GM23338 (cell line): Measurements from ENCODE around the gene DDX20. TPM values are rescaled to one million over a fixed set of nuclear protein-coding genes. Genes with fewer than 3 reads are reported as not detected.
A peak's percentile ranks its signal among the peaks of the same experiment; 100 is the strongest.

Experiments
- ATAC-seq: fragments of 200-7000 bp; cut with Tn5 transposase; 3 replicates; pipeline ENCODE4 v1.9.1; 2020
- DNase-seq: peaks from one replicate; pipeline ENCODE4 v3.0.0-alpha.2; 2015; ENCODE audit warnings: low spot score
- H2AFZ ChIP-seq: fragments of 200-600 bp; sonication (generic); 2 replicates; pipeline ENCODE4 v1.8.0; 2016; ENCODE audit warnings: antibody characterized with exemption, mild to moderate bottlenecking, moderate library complexity
- H3F3A ChIP-seq: fragments of 200-600 bp; sonication (generic); replicated peaks from 2 replicates; pipeline ENCODE4 v1.8.0; 2017; ENCODE audit warnings: antibody characterized with exemption, mixed run types, low read depth
- H3K27ac ChIP-seq: fragments of 200-600 bp; sonication (generic); 2 replicates; pipeline ENCODE4 v1.6.1; 2016; ENCODE audit warnings: low read depth
- H3K27me3 ChIP-seq: fragments of 200-600 bp; sonication (generic); 2 replicates; pipeline ENCODE4 v1.8.0; 2016; ENCODE audit warnings: mild to moderate bottlenecking, mixed run types, moderate library complexity; ENCODE audit not compliant: insufficient read depth
- H3K36me3 ChIP-seq: fragments of 200-600 bp; sonication (generic); 2 replicates; pipeline ENCODE4 v1.8.0; 2016; ENCODE audit warnings: mild to moderate bottlenecking; ENCODE audit not compliant: insufficient read depth
- H3K4me1 ChIP-seq: fragments of 200-600 bp; sonication (generic); 2 replicates; pipeline ENCODE4 v1.8.0; 2016; ENCODE audit warnings: mild to moderate bottlenecking, moderate library complexity; ENCODE audit not compliant: insufficient read depth
- H3K4me2 ChIP-seq: fragments of 200-600 bp; sonication (generic); 2 replicates; pipeline ENCODE4 v1.7.1; 2017; ENCODE audit warnings: mixed run types
- H3K4me3 ChIP-seq: fragments of 200-600 bp; sonication (generic); 2 replicates; pipeline ENCODE4 v1.6.1; 2016; ENCODE audit warnings: mixed run types
- H3K79me2 ChIP-seq: fragments of 200-600 bp; sonication (generic); replicated peaks from 2 replicates; pipeline ENCODE4 v1.8.0; 2017; ENCODE audit warnings: mild to moderate bottlenecking; ENCODE audit not compliant: insufficient read depth
- H3K9me2 ChIP-seq: fragments of 200-600 bp; sonication (generic); 2 replicates; pipeline ENCODE4 v1.8.0; 2017; ENCODE audit not compliant: insufficient read depth
- H4K20me1 ChIP-seq: fragments of 200-600 bp; sonication (generic); replicated peaks from 2 replicates; pipeline ENCODE4 v1.8.0; 2017; ENCODE audit warnings: mild to moderate bottlenecking; ENCODE audit not compliant: insufficient read depth
- H3K27ac Mint-ChIP-seq: 2 replicates; pipeline ENCODE4 v1.8.0; 2020; ENCODE audit warnings: inconsistent platforms, mild to moderate bottlenecking, moderate library complexity, mixed read lengths
- H3K27me3 Mint-ChIP-seq: 3 replicates; pipeline ENCODE4 v1.8.0; 2022; ENCODE audit warnings: low read depth, mild to moderate bottlenecking, moderate library complexity, mixed read lengths, inconsistent platforms; ENCODE audit not compliant: insufficient read depth, poor library complexity
- H3K36me3 Mint-ChIP-seq: 3 replicates; pipeline ENCODE4 v1.8.0; 2021; ENCODE audit warnings: low read depth, mild to moderate bottlenecking, inconsistent platforms, moderate library complexity, mixed read lengths
- H3K4me1 Mint-ChIP-seq: 3 replicates; pipeline ENCODE4 v1.8.0; 2020; ENCODE audit warnings: mild to moderate bottlenecking, inconsistent platforms, mixed read lengths
- H3K4me3 Mint-ChIP-seq: 3 replicates; pipeline ENCODE4 v1.8.0; 2021; ENCODE audit warnings: moderate library complexity, mild to moderate bottlenecking, inconsistent platforms, mixed read lengths
- H3K9me3 Mint-ChIP-seq: 3 replicates; pipeline ENCODE4 v1.8.0; 2020; ENCODE audit warnings: moderate library complexity, mild to moderate bottlenecking, inconsistent platforms, mixed read lengths
- CREB1 ChIP-seq: fragments of 250-450 bp; sonication (Bioruptor Pico); IDR thresholded peaks from 2 replicates; pipeline ENCODE4 v1.5.0; 2020; ENCODE audit warnings: low read depth, mild to moderate bottlenecking, moderate library complexity
- EZH2 ChIP-seq: fragments of 200-600 bp; sonication (generic); IDR thresholded peaks from one replicate; pipeline ENCODE4 v1.8.0; 2017; ENCODE audit warnings: antibody characterized with exemption, mild to moderate bottlenecking, low read depth; ENCODE audit not compliant: unreplicated experiment
- EZH2phosphoT487 ChIP-seq: fragments of 200-600 bp; sonication (generic); IDR thresholded peaks from one replicate; pipeline ENCODE4 v1.8.1; 2018; ENCODE audit warnings: antibody characterized with exemption; ENCODE audit not compliant: unreplicated experiment
- POLR2AphosphoS5 ChIP-seq: IDR thresholded peaks from 2 replicates; pipeline ENCODE4 v1.6.1; 2016; ENCODE audit warnings: antibody characterized with exemption, low read depth
- REST ChIP-seq: IDR thresholded peaks from one replicate; pipeline ENCODE4 v1.6.1; 2018; ENCODE audit warnings: antibody characterized with exemption; ENCODE audit not compliant: unreplicated experiment
- ZNF114 ChIP-seq: fragments of 250-450 bp; sonication (Bioruptor Pico); IDR thresholded peaks from 2 replicates; pipeline ENCODE4 v1.5.0; 2020; ENCODE audit warnings: mild to moderate bottlenecking, moderate library complexity
- ZNF331 ChIP-seq: fragments of 250-450 bp; sonication (Bioruptor Pico); IDR thresholded peaks from 2 replicates; pipeline ENCODE4 v1.5.0; 2020; ENCODE audit warnings: low read depth, mild to moderate bottlenecking, moderate library complexity
- polyA plus RNA-seq: library from polyadenylated mRNA; unstranded; fragments of >200 nt; fragmentation: Nextera tagmentation; extraction: Ambion mirVana; gene quantifications from 2 replicates; pipeline ENCODE4 v1.2.1, GENCODE V29; 2016
- small RNA-seq: library from RNA; depleted of rRNA; stranded (forward); fragments of <200 nt; gene quantifications from one replicate; pipeline ENCODE3, GENCODE V24; 2014; ENCODE audit warnings: low replicate concordance
- total RNA-seq: library from RNA; depleted of rRNA; stranded (reverse); fragments of >200 nt; shearing (Covaris generic); gene quantifications from 2 replicates; pipeline ENCODE4 v1.2.3, GENCODE V29; 2014; rRNA removed

The DDX20 gene
- total and polyA plus RNA-seq, 2 experiments from 2014 or later = 11.9 to 54.4 TPM

- TF ChIP-seq ZNF331 (CRISPR knock-in tag) = no peak
- no peak for TF ChIP-seq POLR2AphosphoS5
- TF ChIP-seq ZNF114 (CRISPR knock-in tag) = no peak
- no peak for TF ChIP-seq CREB1 (CRISPR knock-in tag)
- TF ChIP-seq REST = no peak
- TF ChIP-seq EZH2phosphoT487 = no peak
Observed at GRCh38 chr1:111814305-111814628, 58.6 kb downstream of the DDX20 start (continued).

GRCh38 chr1:111814642-111815041 is 58.9 kb downstream of the DDX20 start:
- no peaks in the 10 kb centered on the region for H3K9me3 Mint-ChIP-seq

More at GRCh38 chr1:111814642-111815041, 58.9 kb downstream of the DDX20 start:
- H3K36me3 ChIP-seq = no peaks in the 10 kb centered on the region
- H3K4me3 Mint-ChIP-seq = no peak overlapping the region
- H3K4me1 Mint-ChIP-seq = peaks cover 6% of the 10 kb centered on the region; the same call in 2 of the 3 replicates
- ATAC-seq = no peak
- no peaks in the 10 kb centered on the region for H3K27me3 ChIP-seq
- no peak overlapping the region for H3K27ac Mint-ChIP-seq
- no peaks in the 10 kb centered on the region for H3K79me2 ChIP-seq
- no peaks in the 10 kb centered on the region for H3F3A ChIP-seq
- peaks cover 1% of the 10 kb centered on the region for H3K27me3 Mint-ChIP-seq
- H3K9me2 ChIP-seq = no peaks in the 10 kb centered on the region
- no peak for DNase-seq
- no peak overlapping the region for H2AFZ ChIP-seq
- no peak overlapping the region for H3K27ac ChIP-seq
- no peak overlapping the region for H3K4me2 ChIP-seq
- H4K20me1 ChIP-seq = no peaks in the 10 kb centered on the region
- no peaks in the 10 kb centered on the region for H3K4me1 ChIP-seq
- TF ChIP-seq EZH2 (no peak), ZNF114 (CRISPR knock-in tag) (no peak)
- no peak overlapping the region for H3K4me3 ChIP-seq
- no peaks in the 10 kb centered on the region for H3K36me3 Mint-ChIP-seq

Small RNA genes within 50 kb of the gene (small RNA-seq; reads per million reads assigned to genes)
- gene INKA2 = 0.80 reads per million, percentile 53 among the genes with 10 or more reads in this experiment

Other genes with a start within 250 kb of the DDX20 start
- gene RAP1A, start 136.1 kb upstream of the DDX20 start, total RNA-seq = 16.2 and 23.3 TPM in 2 replicates
- 23.0 and 28.1 TPM in 2 replicates for gene RAP1A, start 136.1 kb upstream of the DDX20 start, polyA plus RNA-seq
- 8.4 and 10.3 TPM in 2 replicates for gene INKA2, start 16.5 kb upstream of the DDX20 start, total RNA-seq
- 2.8 and 3.7 TPM in 2 replicates for gene INKA2, start 16.5 kb upstream of the DDX20 start, polyA plus RNA-seq
- 0.10 and 1.0 TPM in 2 replicates for gene KCND3, start 233.8 kb downstream of the DDX20 start, total RNA-seq
- 0.03 and 0.18 TPM in 2 replicates for gene KCND3, start 233.8 kb downstream of the DDX20 start, polyA plus RNA-seq